IMR-90 (cell line): ENCODE data around the gene RSBN1. TPM values are rescaled to one million over a fixed set of nuclear protein-coding genes. Genes with fewer than 3 reads are reported as not detected.

Experiments used
- ATAC-seq: fragments of 200-7000 bp; cut with Tn5 transposase; 2 replicates; pipeline ENCODE4 v1.9.1; 2020; ENCODE audit warnings: low read depth, mild to moderate bottlenecking, moderate library complexity
- BruUV-seq: library from RNA; stranded (reverse); fragments of 400-500 nt; replicated peaks from 2 replicates; lab custom pipeline; 2021; lab: Mats Ljungman, UMichigan
- CTCF ChIA-PET: fragments of 300-600 bp; formaldehyde crosslinking; extraction: SDS; loops from one replicate; lab custom pipeline; 2021; ENCODE audit warnings: antibody characterized with exemption; lab: Yijun Ruan, JAX
- POLR2A ChIA-PET: fragments of 300-600 bp; sonication (Branson Sonifier 250); formaldehyde crosslinking; loops from one replicate; lab custom pipeline; 2022; ENCODE audit warnings: antibody characterized with exemption; ENCODE audit not compliant: unreplicated experiment; lab: Charles Lee
- DNase-seq: peaks from one replicate; pipeline ENCODE4 v3.0.0; 2013
- H2AFZ ChIP-seq: replicated peaks from 2 replicates; pipeline ENCODE3; 2013; ENCODE audit warnings: low read length, mild to moderate bottlenecking; ENCODE audit not compliant: poor library complexity
- H2AK5ac ChIP-seq: 2 replicates; pipeline ENCODE4 v1.6.1; 2013; ENCODE audit warnings: low read depth, low read length, inconsistent platforms
- H2AK9ac ChIP-seq: replicated peaks from 2 replicates; pipeline ENCODE3; 2013; ENCODE audit warnings: mild to moderate bottlenecking, low read depth, low read length, moderate library complexity; ENCODE audit not compliant: poor library complexity
- H2BK120ac ChIP-seq: 2 replicates; pipeline ENCODE4 v1.6.1; 2013; ENCODE audit warnings: low read depth, low read length, inconsistent platforms
- H2BK15ac ChIP-seq: 3 replicates; pipeline ENCODE4 v1.6.1; 2013; ENCODE audit warnings: low read depth, low read length, inconsistent platforms
- H2BK20ac ChIP-seq: 2 replicates; pipeline ENCODE4 v1.6.1; 2013; ENCODE audit warnings: low read depth, mild to moderate bottlenecking, inconsistent platforms, low read length, moderate library complexity
- H2BK5ac ChIP-seq: 2 replicates; pipeline ENCODE4 v1.6.1; 2013; ENCODE audit warnings: mild to moderate bottlenecking, low read depth, low read length, inconsistent platforms; ENCODE audit not compliant: poor library complexity, severe bottlenecking
- H3K14ac ChIP-seq: replicated peaks from 2 replicates; pipeline ENCODE4 v1.6.1; 2013; ENCODE audit warnings: low read depth, low read length, inconsistent platforms
- H3K18ac ChIP-seq: 2 replicates; pipeline ENCODE4 v1.6.1; 2013; ENCODE audit warnings: low read depth, low read length, control low read depth
- H3K23ac ChIP-seq: 2 replicates; pipeline ENCODE4 v1.6.1; 2013; ENCODE audit warnings: low read depth, low read length, inconsistent platforms
- H3K27ac ChIP-seq: 2 replicates; pipeline ENCODE4 v1.5.1; 2013; ENCODE audit warnings: mild to moderate bottlenecking, control low read depth, low read length; ENCODE audit not compliant: insufficient read depth
- H3K27me3 ChIP-seq: 2 replicates; pipeline ENCODE4 v1.6.1; 2013; ENCODE audit warnings: low read length; ENCODE audit not compliant: control insufficient read depth, insufficient read depth
- H3K36me3 ChIP-seq: 2 replicates; pipeline ENCODE4 v1.6.1; 2013; ENCODE audit warnings: low read length, mixed read lengths; ENCODE audit not compliant: control insufficient read depth, insufficient read depth
- H3K4ac ChIP-seq: 2 replicates; pipeline ENCODE4 v1.6.1; 2013; ENCODE audit warnings: low read depth, low read length, inconsistent platforms
- H3K4me1 ChIP-seq: 2 replicates; pipeline ENCODE4 v1.6.1; 2013; ENCODE audit warnings: low read length, mixed read lengths; ENCODE audit not compliant: control insufficient read depth, insufficient read depth
- H3K4me2 ChIP-seq: 2 replicates; pipeline ENCODE4 v1.6.1; 2013; ENCODE audit warnings: low read depth, mild to moderate bottlenecking, control low read depth, low read length, moderate library complexity
- H3K4me3 ChIP-seq: 2 replicates; pipeline ENCODE4 v1.5.1; 2013; ENCODE audit warnings: low read depth, mild to moderate bottlenecking, control low read depth, low read length, moderate library complexity; ENCODE audit not compliant: insufficient read depth
- H3K56ac ChIP-seq: 2 replicates; pipeline ENCODE4 v1.6.1; 2013; ENCODE audit warnings: low read length, inconsistent platforms; ENCODE audit not compliant: insufficient read depth; ENCODE audit errors: extremely low read depth
- H3K79me1 ChIP-seq, 2 experiments: 2 replicates each; pipeline ENCODE4 v1.6.1; 2013; ENCODE audit warnings: low read length in 2 of 2, inconsistent platforms in 1 of 2, low read depth in 1 of 2
- H3K9ac ChIP-seq: 2 replicates; pipeline ENCODE4 v1.6.1; 2013; ENCODE audit warnings: low read depth, low read length, control low read depth
- H3K9me1 ChIP-seq: 2 replicates; pipeline ENCODE4 v1.6.1; 2013; ENCODE audit warnings: low read length, inconsistent platforms; ENCODE audit not compliant: insufficient read depth
- H3K9me3 ChIP-seq: 2 replicates; pipeline ENCODE4 v1.6.1; 2013; ENCODE audit warnings: low read length; ENCODE audit not compliant: control insufficient read depth, insufficient read depth
- H4K20me1 ChIP-seq: 2 replicates; pipeline ENCODE4 v1.6.1; 2013; ENCODE audit warnings: low read length, inconsistent platforms; ENCODE audit not compliant: insufficient read depth
- H4K5ac ChIP-seq: 2 replicates; pipeline ENCODE4 v1.6.1; 2013; ENCODE audit warnings: mild to moderate bottlenecking, low read depth, low read length, control low read depth
- H4K8ac ChIP-seq, 2 experiments: 2 replicates each; pipeline ENCODE4 v1.6.1; 2013; ENCODE audit warnings: low read depth in 2 of 2, low read length in 2 of 2, control low read depth in 1 of 2, inconsistent platforms in 1 of 2
- H4K91ac ChIP-seq: 2 replicates; pipeline ENCODE4 v1.6.1; 2013; ENCODE audit warnings: low read depth, low read length, inconsistent platforms; ENCODE audit not compliant: insufficient read depth
- BHLHE40 ChIP-seq: fragments of 150-350 bp; IDR thresholded peaks from 2 replicates; pipeline ENCODE4 v1.6.1; 2016; ENCODE audit warnings: mild to moderate bottlenecking, low read depth, low read length
- CEBPB ChIP-seq: IDR thresholded peaks from 2 replicates; pipeline ENCODE4 v1.6.1; 2012; ENCODE audit warnings: low read depth, low read length, improper control_type of control experiment
- MAFK ChIP-seq: IDR thresholded peaks from 2 replicates; pipeline ENCODE4 v1.6.1; 2012; ENCODE audit warnings: low read depth, low read length, improper control_type of control experiment
- MAZ ChIP-seq: IDR thresholded peaks from 2 replicates; pipeline ENCODE4 v1.6.1; 2012; ENCODE audit warnings: low read depth, mild to moderate bottlenecking, low read length, improper control_type of control experiment, moderate library complexity, borderline replicate concordance
- MXI1 ChIP-seq: IDR thresholded peaks from 2 replicates; pipeline ENCODE4 v1.6.1; 2012; ENCODE audit warnings: low read depth, mild to moderate bottlenecking, low read length, moderate library complexity, borderline replicate concordance
- NFE2L2 ChIP-seq: fragments of 150-350 bp; IDR thresholded peaks from 2 replicates; pipeline ENCODE4 v1.6.1; 2016; ENCODE audit warnings: low read depth, mild to moderate bottlenecking, low read length
- POLR2A ChIP-seq: IDR thresholded peaks from 2 replicates; pipeline ENCODE4 v1.6.1; 2012; ENCODE audit warnings: mild to moderate bottlenecking, low read depth, low read length
- RAD21 ChIP-seq: IDR thresholded peaks from 2 replicates; pipeline ENCODE4 v1.6.1; 2012; ENCODE audit warnings: low read length, improper control_type of control experiment
- SMC3 ChIP-seq: fragments of 150-350 bp; IDR thresholded peaks from 2 replicates; pipeline ENCODE4 v1.6.1; 2016; ENCODE audit warnings: low read depth, mild to moderate bottlenecking, antibody characterized with exemption, low read length, moderate library complexity
- USF2 ChIP-seq: fragments of 150-350 bp; IDR thresholded peaks from 2 replicates; pipeline ENCODE4 v1.6.1; 2017; ENCODE audit warnings: mild to moderate bottlenecking, antibody characterized with exemption, low read length, low read depth
- WGBS, 2 experiments: methylation state at CpG; one replicate each; pipeline versions ENCODE4 v1.1.5 to v1.1.7; 2013; ENCODE audit warnings: missing lambda C conversion rate in 2 of 2; ENCODE audit not compliant: insufficient read length in 1 of 2; ENCODE audit errors: extremely low coverage in 2 of 2; 5-methylcytosine and 5-hydroxymethylcytosine counted together
- dilution Hi-C: fragments of 300-500 bp; cut with HindIII; formaldehyde crosslinking; loops from one replicate; pipeline ENCODE4 v1.14.3; 2018; ENCODE audit warnings: low sequenced_read_pairs; ENCODE audit not compliant: unreplicated experiment
- in situ Hi-C: fragments of 300-500 bp; cut with MboI; formaldehyde crosslinking; loops from 3 replicates; pipeline ENCODE4 v1.14.3; 2019; ENCODE audit warnings: low sequenced_read_pairs, inconsistent platforms, mixed read lengths
- intact Hi-C: fragments of 100-400 bp; cut with micrococcal nuclease; formaldehyde crosslinking; loops from 2 replicates; pipeline ENCODE4 v1.10.0; 2022
- polyA plus RNA-seq, 3 experiments: library from polyadenylated mRNA; depleted of rRNA; stranded (reverse); fragments of >200 nt; gene quantifications; 2 replicates each; pipeline ENCODE4 v1.2.3, GENCODE V29; 2012; ENCODE audit warnings: low replicate concordance in 1 of 3
- total RNA-seq: library from RNA; depleted of rRNA; stranded (reverse); fragments of >200 nt; gene quantifications from 2 replicates; pipeline ENCODE4 v1.2.3, GENCODE V29; 2012

RSBN1 gene
- total and polyA plus RNA-seq, 2 of the 4 experiments (the other 2 are of a cell fraction): 5.3 to 11.7 TPM

GRCh38 chr1:113808450-113809195, 3.7 kb downstream of the RSBN1 start:
- no TSS peak for BruUV-seq
- Histone ChIP-seq H4K8ac (no peak overlapping the region), H3K79me1 (peaks cover 5 to 56% of the 10 kb centered on the region in 2 experiments; a peak in 2 of 4 replicates), H3K23ac (peak overlapping the region; percentile 61; the same call in 1 of the 2 replicates), H4K20me1 (peaks cover 35% of the 10 kb centered on the region; the same call in 1 of the 2 replicates), H3K14ac (no peak overlapping the region), H3K4me3 (no peak overlapping the region), H2BK20ac (no peak overlapping the region), H3K18ac (no peak overlapping the region), H4K91ac (no peak overlapping the region), H3K27ac (no peak overlapping the region), H3K4me2 (peak overlapping the region; percentile 43; the same call in 1 of the 2 replicates), H4K5ac (no peak overlapping the region), H3K27me3 (no peaks in the 10 kb centered on the region), H2BK15ac (no peak overlapping the region), H3K4ac (no peak overlapping the region), H3K9me1 (no peaks in the 10 kb centered on the region; the same call in 1 of the 2 replicates), H2AFZ (no peak overlapping the region), H3K9me3 (no peaks in the 10 kb centered on the region), H2AK5ac (no peak overlapping the region), H3K4me1 (peaks cover 6% of the 10 kb centered on the region), H2AK9ac (no peak overlapping the region), H2BK120ac (no peak overlapping the region), H3K9ac (no peak overlapping the region), H3K36me3 (no peaks in the 10 kb centered on the region), H3K56ac (no peak overlapping the region), H2BK5ac (no peak overlapping the region)
- ChIA-PET CTCF (no interaction called here), POLR2A (no interaction called here)
- in situ Hi-C loops: no loop called here
- no peak for ATAC-seq
- no CpG with 5 or more reads among the region's 4 CpGs for WGBS, 2 experiments
- DNase-seq: no peak
- intact Hi-C loops: no loop called here
- no peak for TF ChIP-seq RAD21
- no peak for TF ChIP-seq MAFK
- no peak for TF ChIP-seq MXI1
- TF ChIP-seq USF2: no peak
- no peak for TF ChIP-seq MAZ
- TF ChIP-seq CEBPB: no peak
- TF ChIP-seq POLR2A: no peak
- no peak for TF ChIP-seq BHLHE40
- no peak for TF ChIP-seq NFE2L2
- TF ChIP-seq SMC3: no peak
- dilution Hi-C loops: no loop called here
